Vagina (tissue), 2 donors: ENCODE measurements around the gene RNASE13.

ENCODE experiments used
- POLR2A ChIP-seq, 2 donors: fragments of 450-650 bp; IDR thresholded peaks; one replicate each; pipeline ENCODE4 v1.6.1; 2017; ENCODE audit warnings: antibody characterized with exemption in 2 of 2, mild to moderate bottlenecking in 2 of 2, moderate library complexity in 2 of 2
- POLR2AphosphoS5 ChIP-seq, 2 donors: sonication (generic); formaldehyde crosslinking; IDR thresholded peaks; one replicate each; pipeline ENCODE4 v1.9.0; 2017; ENCODE audit warnings: antibody characterized with exemption in 2 of 2, mild to moderate bottlenecking in 2 of 2, low read depth in 1 of 2; ENCODE audit not compliant: insufficient read depth in 1 of 2
- TF ChIP-seq, protein P1 (sequence below), 3 experiments: fragments of 450-650 bp in 2 of 3; fragments of 200-600 bp in 1 of 3; sonication (generic) in 1 of 3; IDR thresholded peaks; one replicate each; pipeline ENCODE4 v1.5.1; 2017 to 2019; ENCODE audit warnings: antibody characterized with exemption in 3 of 3, mild to moderate bottlenecking in 2 of 3, moderate library complexity in 2 of 3

DNA sequence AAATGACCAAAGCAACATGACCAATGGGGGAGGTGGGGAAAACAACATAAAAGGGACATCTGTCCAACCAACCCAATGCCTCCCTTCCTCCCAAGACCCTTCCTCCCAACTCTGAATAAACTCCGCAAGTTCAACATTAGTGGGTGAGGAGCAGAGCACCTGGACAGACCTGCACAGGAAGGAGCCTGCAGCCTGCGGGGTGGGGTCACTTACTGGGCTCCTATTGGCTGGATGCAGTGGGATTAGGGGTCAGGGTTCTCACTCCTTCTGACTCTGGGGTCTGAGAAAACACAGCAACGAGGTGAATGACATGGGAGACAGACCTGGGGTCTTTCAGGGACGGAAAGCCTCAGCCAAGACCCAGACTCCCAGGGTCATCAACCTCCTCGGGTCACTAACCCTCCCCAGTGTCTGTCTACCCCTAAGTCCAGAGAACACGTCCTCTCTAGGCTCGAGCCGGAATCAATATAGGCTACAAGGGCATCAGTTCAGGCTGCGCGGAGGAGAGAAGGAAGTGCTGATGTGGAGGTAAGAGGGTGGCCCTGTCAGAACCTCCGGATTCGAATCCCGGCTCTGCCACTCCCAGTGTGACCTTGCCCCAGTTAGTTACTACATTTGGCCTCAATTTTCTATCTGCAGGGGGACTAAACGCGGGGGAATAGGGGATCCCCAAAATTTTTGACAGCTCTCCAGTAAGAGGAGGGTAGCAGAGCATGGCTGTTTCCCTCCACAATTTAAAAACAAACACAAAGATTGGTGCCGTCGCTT, 10.6 kb downstream of the RNASE13 start:
- no peak for TF ChIP-seq POLR2AphosphoS5 (IDR thresholded peaks at IDR 0.05; ENCODE audit: insufficient read depth in 1 of 2, low read depth in 1 of 2)
- TF ChIP-seq, protein P1, sequence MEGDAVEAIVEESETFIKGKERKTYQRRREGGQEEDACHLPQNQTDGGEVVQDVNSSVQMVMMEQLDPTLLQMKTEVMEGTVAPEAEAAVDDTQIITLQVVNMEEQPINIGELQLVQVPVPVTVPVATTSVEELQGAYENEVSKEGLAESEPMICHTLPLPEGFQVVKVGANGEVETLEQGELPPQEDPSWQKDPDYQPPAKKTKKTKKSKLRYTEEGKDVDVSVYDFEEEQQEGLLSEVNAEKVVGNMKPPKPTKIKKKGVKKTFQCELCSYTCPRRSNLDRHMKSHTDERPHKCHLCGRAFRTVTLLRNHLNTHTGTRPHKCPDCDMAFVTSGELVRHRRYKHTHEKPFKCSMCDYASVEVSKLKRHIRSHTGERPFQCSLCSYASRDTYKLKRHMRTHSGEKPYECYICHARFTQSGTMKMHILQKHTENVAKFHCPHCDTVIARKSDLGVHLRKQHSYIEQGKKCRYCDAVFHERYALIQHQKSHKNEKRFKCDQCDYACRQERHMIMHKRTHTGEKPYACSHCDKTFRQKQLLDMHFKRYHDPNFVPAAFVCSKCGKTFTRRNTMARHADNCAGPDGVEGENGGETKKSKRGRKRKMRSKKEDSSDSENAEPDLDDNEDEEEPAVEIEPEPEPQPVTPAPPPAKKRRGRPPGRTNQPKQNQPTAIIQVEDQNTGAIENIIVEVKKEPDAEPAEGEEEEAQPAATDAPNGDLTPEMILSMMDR (IDR thresholded peaks at IDR 0.05) = no peak
- no peak for TF ChIP-seq POLR2A (IDR thresholded peaks at IDR 0.05)
